ENCODE results near the gene SPNS3. TPM values are rescaled to one million over a fixed set of nuclear protein-coding genes. Genes with fewer than 3 reads are reported as not detected.

The SPNS3 gene
- total and polyA plus RNA-seq, 10 of the 15 experiments (the other 5 are each of a cell fraction or from before 2014, with no cell fraction given): 0.16 to 2.6 (median 0.97) TPM

DNA sequence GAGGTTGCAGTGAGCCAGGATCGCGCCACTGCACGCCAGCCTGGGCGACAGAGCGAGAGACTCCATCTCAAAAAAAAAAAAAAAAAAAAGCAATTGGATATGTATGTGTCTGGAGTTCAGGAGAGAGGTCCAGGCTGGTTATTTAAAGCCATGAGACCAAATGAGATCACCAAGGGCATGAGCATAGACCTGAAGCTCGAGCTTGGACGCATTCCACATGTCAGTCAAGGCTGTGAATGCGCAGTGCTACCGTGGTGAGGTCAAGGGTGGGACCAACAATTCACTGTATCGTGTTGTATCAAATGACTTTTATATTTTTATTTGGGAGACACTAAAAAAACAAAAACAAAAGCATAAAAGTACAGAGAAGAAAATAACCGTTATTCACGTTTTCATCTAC lies 35.8 kb downstream of the SPNS3 start:
- ChIA-PET POLR2A (interaction anchor here (0.7 kb wide), 1 partner anchor 619 kb away, joined by 5 read pairs; no protein-coding TSS in a partner anchor), CTCF (no interaction called here), SMC1A (ENCODE audit: uncharacterized antibody, unreplicated experiment) (interaction anchor here (0.7 kb wide), 1 partner anchor 156 kb away, joined by 4 read pairs; no protein-coding TSS in a partner anchor), RAD21 (ENCODE audit: unreplicated experiment) (no interaction called here)
- Histone ChIP-seq H3K9me3 (replicated peaks; ENCODE audit: control insufficient read depth, insufficient read depth, low read length) (no peaks in the 10 kb centered on the region), H3K9ac (ENCODE audit: control insufficient read depth, insufficient read depth, low read length) (no peak overlapping the region), H3K4me1 (ENCODE audit: control insufficient read depth, insufficient read depth, low read length) (no peaks in the 10 kb centered on the region), H2AFZ (ENCODE audit: control insufficient read depth, low read depth, low read length) (no peak overlapping the region), H4K20me1 (ENCODE audit: control insufficient read depth, insufficient read depth) (no peaks in the 10 kb centered on the region), H3K4me2 (ENCODE audit: control insufficient read depth, insufficient read depth) (no peak overlapping the region), H3K79me2 (ENCODE audit: control insufficient read depth, insufficient read depth, low read length) (no peaks in the 10 kb centered on the region), H3K27ac (ENCODE audit: control insufficient read depth, insufficient read depth) (no peak overlapping the region), H3K27me3 (replicated peaks in 1 of 2; ENCODE audit: control insufficient read depth in 2 of 2, insufficient read depth in 2 of 2, low read length in 1 of 2) (peaks cover 0 to 2% of the 10 kb centered on the region in 2 experiments; a peak in 2 of 4 replicates), H3K4me3 (no peak overlapping the region), H3K36me3 (ENCODE audit: control insufficient read depth in 2 of 2, insufficient read depth in 2 of 2, low read length in 1 of 2) (no peaks in the 10 kb centered on the region)
- TF ChIP-seq, protein P1, sequence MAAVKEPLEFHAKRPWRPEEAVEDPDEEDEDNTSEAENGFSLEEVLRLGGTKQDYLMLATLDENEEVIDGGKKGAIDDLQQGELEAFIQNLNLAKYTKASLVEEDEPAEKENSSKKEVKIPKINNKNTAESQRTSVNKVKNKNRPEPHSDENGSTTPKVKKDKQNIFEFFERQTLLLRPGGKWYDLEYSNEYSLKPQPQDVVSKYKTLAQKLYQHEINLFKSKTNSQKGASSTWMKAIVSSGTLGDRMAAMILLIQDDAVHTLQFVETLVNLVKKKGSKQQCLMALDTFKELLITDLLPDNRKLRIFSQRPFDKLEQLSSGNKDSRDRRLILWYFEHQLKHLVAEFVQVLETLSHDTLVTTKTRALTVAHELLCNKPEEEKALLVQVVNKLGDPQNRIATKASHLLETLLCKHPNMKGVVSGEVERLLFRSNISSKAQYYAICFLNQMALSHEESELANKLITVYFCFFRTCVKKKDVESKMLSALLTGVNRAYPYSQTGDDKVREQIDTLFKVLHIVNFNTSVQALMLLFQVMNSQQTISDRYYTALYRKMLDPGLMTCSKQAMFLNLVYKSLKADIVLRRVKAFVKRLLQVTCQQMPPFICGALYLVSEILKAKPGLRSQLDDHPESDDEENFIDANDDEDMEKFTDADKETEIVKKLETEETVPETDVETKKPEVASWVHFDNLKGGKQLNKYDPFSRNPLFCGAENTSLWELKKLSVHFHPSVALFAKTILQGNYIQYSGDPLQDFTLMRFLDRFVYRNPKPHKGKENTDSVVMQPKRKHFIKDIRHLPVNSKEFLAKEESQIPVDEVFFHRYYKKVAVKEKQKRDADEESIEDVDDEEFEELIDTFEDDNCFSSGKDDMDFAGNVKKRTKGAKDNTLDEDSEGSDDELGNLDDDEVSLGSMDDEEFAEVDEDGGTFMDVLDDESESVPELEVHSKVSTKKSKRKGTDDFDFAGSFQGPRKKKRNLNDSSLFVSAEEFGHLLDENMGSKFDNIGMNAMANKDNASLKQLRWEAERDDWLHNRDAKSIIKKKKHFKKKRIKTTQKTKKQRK (IDR thresholded peaks at IDR 0.05; ENCODE audit: low read depth, low read length): no peak
- TF ChIP-seq POLR2A (IDR thresholded peaks at IDR 0.05; ENCODE audit: low read depth, low read length): no peak
- TF ChIP-seq GATAD2B (conservative IDR thresholded peaks at IDR 0.05; ENCODE audit: low read depth): no peak
- BruUV-seq (replicated peaks): no TSS peak
- intact Hi-C loops (cut with micrococcal nuclease; ENCODE audit: unreplicated experiment) (no loop called here), in situ Hi-C loops (cut with MboI) (no loop called here)
- no peak for DNase-seq (ENCODE audit: low read depth, low spot score)
- FAIRE-seq: no peak
- ATAC-seq: no peak
- WGBS (ENCODE audit: insufficient coverage, insufficient replicate concordance, low lambda C conversion rate, missing lambda C conversion rate): 34% methylated on average over 7 of the region's 12 CpGs

DNA sequence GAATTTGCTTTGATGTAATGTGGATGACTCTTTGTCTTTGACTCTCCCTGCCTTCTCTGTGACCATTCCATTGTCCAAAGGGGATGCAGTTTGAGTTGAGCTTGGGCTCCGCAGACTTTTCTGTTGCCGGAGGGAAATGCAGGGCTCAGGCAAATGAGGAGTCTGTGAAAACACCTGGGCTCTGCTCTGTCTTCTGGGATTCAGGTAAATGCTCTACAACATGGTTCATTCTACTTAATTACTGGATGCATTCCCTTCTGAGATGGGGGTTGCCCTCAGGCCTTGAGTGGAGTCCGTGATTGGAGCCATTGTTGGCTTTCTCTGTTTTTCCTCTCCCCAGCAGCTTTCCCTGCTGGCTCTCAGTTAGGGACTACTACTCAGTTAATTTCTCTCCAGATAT lies 38.5 kb downstream of the SPNS3 start:
- BruUV-seq (replicated peaks): no TSS peak
- ChIA-PET CTCF (no interaction called here), POLR2A (no interaction called here), SMC1A (ENCODE audit: uncharacterized antibody, unreplicated experiment) (no interaction called here), RAD21 (ENCODE audit: unreplicated experiment) (no interaction called here)
- Histone ChIP-seq H3K4me2 (ENCODE audit: control insufficient read depth, insufficient read depth) (no peak overlapping the region), H3K27me3 (replicated peaks in 1 of 2; ENCODE audit: control insufficient read depth in 2 of 2, insufficient read depth in 2 of 2, low read length in 1 of 2) (peaks cover 0 to 2% of the 10 kb centered on the region in 2 experiments; a peak in 3 of 4 replicates), H3K27ac (ENCODE audit: control insufficient read depth, insufficient read depth) (no peak overlapping the region), H3K9ac (ENCODE audit: control insufficient read depth, insufficient read depth, low read length) (no peak overlapping the region), H3K4me3 (no peak overlapping the region), H4K20me1 (ENCODE audit: control insufficient read depth, insufficient read depth) (no peaks in the 10 kb centered on the region), H3K36me3 (ENCODE audit: control insufficient read depth in 2 of 2, insufficient read depth in 2 of 2, low read length in 1 of 2) (no peaks in the 10 kb centered on the region), H3K4me1 (ENCODE audit: control insufficient read depth, insufficient read depth, low read length) (no peaks in the 10 kb centered on the region), H3K9me3 (replicated peaks; ENCODE audit: control insufficient read depth, insufficient read depth, low read length) (no peaks in the 10 kb centered on the region), H3K79me2 (ENCODE audit: control insufficient read depth, insufficient read depth, low read length) (no peaks in the 10 kb centered on the region), H2AFZ (ENCODE audit: control insufficient read depth, low read depth, low read length) (no peak overlapping the region)
- FAIRE-seq: no peak
- ATAC-seq: no peak
- intact Hi-C loops (cut with micrococcal nuclease; ENCODE audit: unreplicated experiment) (no loop called here), in situ Hi-C loops (cut with MboI) (no loop called here)
- no peak for DNase-seq (ENCODE audit: low read depth, low spot score)
- TF ChIP-seq, protein P2, sequence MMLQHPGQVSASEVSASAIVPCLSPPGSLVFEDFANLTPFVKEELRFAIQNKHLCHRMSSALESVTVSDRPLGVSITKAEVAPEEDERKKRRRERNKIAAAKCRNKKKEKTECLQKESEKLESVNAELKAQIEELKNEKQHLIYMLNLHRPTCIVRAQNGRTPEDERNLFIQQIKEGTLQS (IDR thresholded peaks at IDR 0.05; ENCODE audit: borderline replicate concordance, extremely low read depth, low read depth, low read length): no peak
- no peak for TF ChIP-seq BRCA1 (IDR thresholded peaks at IDR 0.05; ENCODE audit: low read depth, low read length)
- 58% methylated on average over 3 of the region's 3 CpGs for WGBS (ENCODE audit: insufficient coverage, insufficient replicate concordance, low lambda C conversion rate, missing lambda C conversion rate)
